GM23338 (cell line): ENCODE measurements around the gene NCK2. TPM values are rescaled to one million over a fixed set of nuclear protein-coding genes. Genes with fewer than 3 reads are reported as not detected.

Experiments
- ATAC-seq: fragments of 200-7000 bp; cut with Tn5 transposase; 3 replicates; pipeline ENCODE4 v1.9.1; 2020
- DNase-seq: peaks from one replicate; pipeline ENCODE4 v3.0.0-alpha.2; 2015; ENCODE audit warnings: low spot score
- H2AFZ ChIP-seq: fragments of 200-600 bp; sonication (generic); 2 replicates; pipeline ENCODE4 v1.8.0; 2016; ENCODE audit warnings: antibody characterized with exemption, mild to moderate bottlenecking, moderate library complexity
- H3F3A ChIP-seq: fragments of 200-600 bp; sonication (generic); replicated peaks from 2 replicates; pipeline ENCODE4 v1.8.0; 2017; ENCODE audit warnings: antibody characterized with exemption, mixed run types, low read depth
- H3K27ac ChIP-seq: fragments of 200-600 bp; sonication (generic); 2 replicates; pipeline ENCODE4 v1.6.1; 2016; ENCODE audit warnings: low read depth
- H3K27me3 ChIP-seq: fragments of 200-600 bp; sonication (generic); 2 replicates; pipeline ENCODE4 v1.8.0; 2016; ENCODE audit warnings: mild to moderate bottlenecking, mixed run types, moderate library complexity; ENCODE audit not compliant: insufficient read depth
- H3K36me3 ChIP-seq: fragments of 200-600 bp; sonication (generic); 2 replicates; pipeline ENCODE4 v1.8.0; 2016; ENCODE audit warnings: mild to moderate bottlenecking; ENCODE audit not compliant: insufficient read depth
- H3K4me1 ChIP-seq: fragments of 200-600 bp; sonication (generic); 2 replicates; pipeline ENCODE4 v1.8.0; 2016; ENCODE audit warnings: mild to moderate bottlenecking, moderate library complexity; ENCODE audit not compliant: insufficient read depth
- H3K4me2 ChIP-seq: fragments of 200-600 bp; sonication (generic); 2 replicates; pipeline ENCODE4 v1.7.1; 2017; ENCODE audit warnings: mixed run types
- H3K4me3 ChIP-seq: fragments of 200-600 bp; sonication (generic); 2 replicates; pipeline ENCODE4 v1.6.1; 2016; ENCODE audit warnings: mixed run types
- H3K79me2 ChIP-seq: fragments of 200-600 bp; sonication (generic); replicated peaks from 2 replicates; pipeline ENCODE4 v1.8.0; 2017; ENCODE audit warnings: mild to moderate bottlenecking; ENCODE audit not compliant: insufficient read depth
- H3K9me2 ChIP-seq: fragments of 200-600 bp; sonication (generic); 2 replicates; pipeline ENCODE4 v1.8.0; 2017; ENCODE audit not compliant: insufficient read depth
- H4K20me1 ChIP-seq: fragments of 200-600 bp; sonication (generic); replicated peaks from 2 replicates; pipeline ENCODE4 v1.8.0; 2017; ENCODE audit warnings: mild to moderate bottlenecking; ENCODE audit not compliant: insufficient read depth
- H3K27ac Mint-ChIP-seq: 2 replicates; pipeline ENCODE4 v1.8.0; 2020; ENCODE audit warnings: inconsistent platforms, mild to moderate bottlenecking, moderate library complexity, mixed read lengths
- H3K27me3 Mint-ChIP-seq: 3 replicates; pipeline ENCODE4 v1.8.0; 2022; ENCODE audit warnings: low read depth, mild to moderate bottlenecking, moderate library complexity, mixed read lengths, inconsistent platforms; ENCODE audit not compliant: insufficient read depth, poor library complexity
- H3K36me3 Mint-ChIP-seq: 3 replicates; pipeline ENCODE4 v1.8.0; 2021; ENCODE audit warnings: low read depth, mild to moderate bottlenecking, inconsistent platforms, moderate library complexity, mixed read lengths
- H3K4me1 Mint-ChIP-seq: 3 replicates; pipeline ENCODE4 v1.8.0; 2020; ENCODE audit warnings: mild to moderate bottlenecking, inconsistent platforms, mixed read lengths
- H3K4me3 Mint-ChIP-seq: 3 replicates; pipeline ENCODE4 v1.8.0; 2021; ENCODE audit warnings: moderate library complexity, mild to moderate bottlenecking, inconsistent platforms, mixed read lengths
- H3K9me3 Mint-ChIP-seq: 3 replicates; pipeline ENCODE4 v1.8.0; 2020; ENCODE audit warnings: moderate library complexity, mild to moderate bottlenecking, inconsistent platforms, mixed read lengths
- EZH2 ChIP-seq: fragments of 200-600 bp; sonication (generic); IDR thresholded peaks from one replicate; pipeline ENCODE4 v1.8.0; 2017; ENCODE audit warnings: antibody characterized with exemption, mild to moderate bottlenecking, low read depth; ENCODE audit not compliant: unreplicated experiment
- NANOG ChIP-seq: IDR thresholded peaks from 2 replicates; pipeline ENCODE4 v1.6.1; 2016; ENCODE audit warnings: antibody characterized with exemption, borderline replicate concordance
- POLR2AphosphoS5 ChIP-seq: IDR thresholded peaks from 2 replicates; pipeline ENCODE4 v1.6.1; 2016; ENCODE audit warnings: antibody characterized with exemption, low read depth
- STAT1 ChIP-seq: IDR thresholded peaks from one replicate; pipeline ENCODE4 v1.6.1; 2016; ENCODE audit warnings: antibody characterized with exemption; ENCODE audit not compliant: unreplicated experiment
- ZNF114 ChIP-seq: fragments of 250-450 bp; sonication (Bioruptor Pico); IDR thresholded peaks from 2 replicates; pipeline ENCODE4 v1.5.0; 2020; ENCODE audit warnings: mild to moderate bottlenecking, moderate library complexity
- ZNF331 ChIP-seq: fragments of 250-450 bp; sonication (Bioruptor Pico); IDR thresholded peaks from 2 replicates; pipeline ENCODE4 v1.5.0; 2020; ENCODE audit warnings: low read depth, mild to moderate bottlenecking, moderate library complexity
- polyA plus RNA-seq: library from polyadenylated mRNA; unstranded; fragments of >200 nt; fragmentation: Nextera tagmentation; extraction: Ambion mirVana; gene quantifications from 2 replicates; pipeline ENCODE4 v1.2.1, GENCODE V29; 2016
- total RNA-seq: library from RNA; depleted of rRNA; stranded (reverse); fragments of >200 nt; shearing (Covaris generic); gene quantifications from 2 replicates; pipeline ENCODE4 v1.2.3, GENCODE V29; 2014
- TF ChIP-seq, protein P1 (sequence below): IDR thresholded peaks from 2 replicates; pipeline ENCODE4 v1.6.1; 2016; ENCODE audit warnings: antibody characterized with exemption
- TF ChIP-seq, protein P2 (sequence below), 2 experiments: fragments of 200-600 bp in 1 of 2; sonication (generic) in 1 of 2; conservative IDR thresholded peaks; 2 replicates each; pipeline versions ENCODE4 v1.5.1 to v1.6.1; 2016 to 2017; ENCODE audit warnings: antibody characterized with exemption in 2 of 2, low read depth in 2 of 2, mild to moderate bottlenecking in 2 of 2, moderate library complexity in 1 of 2
- TF ChIP-seq, protein P3 (sequence below): IDR thresholded peaks from one replicate; pipeline ENCODE4 v1.6.1; 2018; ENCODE audit warnings: antibody characterized with exemption; ENCODE audit not compliant: unreplicated experiment

Gene NCK2
- total and polyA plus RNA-seq, 2 experiments from 2014 or later = 26.9 to 59.9 TPM

DNA sequence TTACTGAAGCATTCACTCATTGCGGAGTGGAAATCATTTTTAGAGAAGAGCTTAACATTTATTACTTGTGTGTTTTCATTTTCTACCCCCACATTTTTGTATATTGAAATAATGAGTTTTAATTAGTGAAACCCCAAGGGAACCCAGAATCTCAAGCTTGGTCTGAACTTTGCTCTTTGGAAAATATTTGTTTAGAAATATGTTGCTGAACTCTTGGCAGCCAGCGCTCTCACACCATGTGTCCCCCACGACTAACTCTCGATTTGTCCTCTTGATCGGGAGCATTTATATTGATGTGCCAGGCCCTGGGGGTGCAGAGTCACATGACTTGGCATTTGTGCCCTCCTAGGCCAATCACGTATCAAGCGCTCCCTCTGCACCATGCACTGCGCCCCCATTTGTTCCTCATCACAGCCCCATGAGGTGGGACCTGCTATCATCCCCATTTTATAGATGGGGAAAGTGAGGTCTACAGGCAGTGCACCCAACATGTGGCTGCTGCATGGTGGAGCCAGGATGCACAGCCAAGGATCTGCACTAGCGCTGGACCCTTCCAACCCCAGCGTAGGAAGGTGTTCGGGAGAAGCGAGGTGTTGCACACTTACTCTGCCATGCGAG is 149.7 kb downstream of the NCK2 start (continued):
- TF ChIP-seq, protein P1, sequence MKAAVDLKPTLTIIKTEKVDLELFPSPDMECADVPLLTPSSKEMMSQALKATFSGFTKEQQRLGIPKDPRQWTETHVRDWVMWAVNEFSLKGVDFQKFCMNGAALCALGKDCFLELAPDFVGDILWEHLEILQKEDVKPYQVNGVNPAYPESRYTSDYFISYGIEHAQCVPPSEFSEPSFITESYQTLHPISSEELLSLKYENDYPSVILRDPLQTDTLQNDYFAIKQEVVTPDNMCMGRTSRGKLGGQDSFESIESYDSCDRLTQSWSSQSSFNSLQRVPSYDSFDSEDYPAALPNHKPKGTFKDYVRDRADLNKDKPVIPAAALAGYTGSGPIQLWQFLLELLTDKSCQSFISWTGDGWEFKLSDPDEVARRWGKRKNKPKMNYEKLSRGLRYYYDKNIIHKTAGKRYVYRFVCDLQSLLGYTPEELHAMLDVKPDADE = no peak
- TF ChIP-seq, protein P2, sequence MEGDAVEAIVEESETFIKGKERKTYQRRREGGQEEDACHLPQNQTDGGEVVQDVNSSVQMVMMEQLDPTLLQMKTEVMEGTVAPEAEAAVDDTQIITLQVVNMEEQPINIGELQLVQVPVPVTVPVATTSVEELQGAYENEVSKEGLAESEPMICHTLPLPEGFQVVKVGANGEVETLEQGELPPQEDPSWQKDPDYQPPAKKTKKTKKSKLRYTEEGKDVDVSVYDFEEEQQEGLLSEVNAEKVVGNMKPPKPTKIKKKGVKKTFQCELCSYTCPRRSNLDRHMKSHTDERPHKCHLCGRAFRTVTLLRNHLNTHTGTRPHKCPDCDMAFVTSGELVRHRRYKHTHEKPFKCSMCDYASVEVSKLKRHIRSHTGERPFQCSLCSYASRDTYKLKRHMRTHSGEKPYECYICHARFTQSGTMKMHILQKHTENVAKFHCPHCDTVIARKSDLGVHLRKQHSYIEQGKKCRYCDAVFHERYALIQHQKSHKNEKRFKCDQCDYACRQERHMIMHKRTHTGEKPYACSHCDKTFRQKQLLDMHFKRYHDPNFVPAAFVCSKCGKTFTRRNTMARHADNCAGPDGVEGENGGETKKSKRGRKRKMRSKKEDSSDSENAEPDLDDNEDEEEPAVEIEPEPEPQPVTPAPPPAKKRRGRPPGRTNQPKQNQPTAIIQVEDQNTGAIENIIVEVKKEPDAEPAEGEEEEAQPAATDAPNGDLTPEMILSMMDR (conservative IDR thresholded peaks at IDR 0.05; ENCODE audit: low read depth in 2 of 2) = no peak
- TF ChIP-seq ZNF114 (CRISPR knock-in tag) = no peak

DNA sequence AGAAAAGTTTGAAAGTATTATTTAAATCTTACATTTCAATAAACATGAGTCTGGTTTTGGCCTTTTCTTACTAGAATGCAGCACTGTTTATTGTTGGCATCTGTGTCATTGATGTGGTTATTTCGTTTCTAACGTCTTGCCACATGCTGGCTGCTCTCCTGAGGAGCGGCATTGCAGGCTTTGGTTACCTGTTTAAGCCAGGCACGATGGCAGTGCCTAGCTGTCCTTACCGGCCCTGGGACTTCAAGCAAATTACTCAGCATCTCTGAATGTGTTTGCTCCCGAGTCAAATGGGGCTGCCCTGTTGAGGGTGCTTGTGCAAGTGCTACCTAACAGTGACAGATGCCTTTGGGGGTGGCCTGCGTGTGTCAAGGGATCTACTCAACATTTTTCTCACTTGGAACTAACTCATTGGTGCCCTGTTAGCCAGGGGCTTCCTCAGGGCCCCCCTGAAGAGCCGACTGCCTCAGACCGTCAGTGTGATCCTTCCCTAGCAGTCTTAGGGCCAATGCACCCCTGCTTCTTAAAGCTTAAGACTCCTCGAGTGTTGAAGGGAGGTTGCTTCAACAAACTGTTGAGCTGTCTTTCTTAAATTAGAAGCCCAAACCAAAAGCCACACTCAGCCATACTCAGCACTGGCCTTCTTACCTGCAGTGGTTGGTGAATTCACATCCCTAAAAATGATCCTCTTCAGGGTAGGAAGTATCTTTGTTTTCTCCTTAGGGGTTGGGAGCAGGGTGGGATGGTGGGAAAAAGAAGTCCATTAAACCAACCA is 151.5 kb downstream of the NCK2 start:
- Histone ChIP-seq H3K79me2 (peaks cover 17% of the 10 kb centered on the region), H3K36me3 (no peaks in the 10 kb centered on the region; the same call in 1 of the 2 replicates), H3K4me3 (no peak overlapping the region), H4K20me1 (peaks cover 3% of the 10 kb centered on the region), H2AFZ (no peak overlapping the region), H3K4me2 (no peak overlapping the region), H3F3A (no peaks in the 10 kb centered on the region), H3K27me3 (no peaks in the 10 kb centered on the region), H3K9me2 (peaks cover 5% of the 10 kb centered on the region; the same call in 1 of the 2 replicates), H3K27ac (no peak overlapping the region), H3K4me1 (no peaks in the 10 kb centered on the region)
- Mint-ChIP-seq H3K27ac (no peak overlapping the region), H3K4me1 (peaks cover 1% of the 10 kb centered on the region), H3K4me3 (no peak overlapping the region), H3K9me3 (peaks cover 24% of the 10 kb centered on the region), H3K27me3 (peaks cover 2% of the 10 kb centered on the region), H3K36me3 (peaks cover 28% of the 10 kb centered on the region)
- ATAC-seq (no peak), DNase-seq (no peak)
- TF ChIP-seq POLR2AphosphoS5 (no peak), ZNF331 (CRISPR knock-in tag) (no peak), EZH2 (no peak), NANOG (no peak), STAT1 (no peak)
- TF ChIP-seq, protein P1 = no peak
- TF ChIP-seq, protein P2 (conservative IDR thresholded peaks at IDR 0.05; ENCODE audit: low read depth in 2 of 2) = no peak
- TF ChIP-seq, protein P3, sequence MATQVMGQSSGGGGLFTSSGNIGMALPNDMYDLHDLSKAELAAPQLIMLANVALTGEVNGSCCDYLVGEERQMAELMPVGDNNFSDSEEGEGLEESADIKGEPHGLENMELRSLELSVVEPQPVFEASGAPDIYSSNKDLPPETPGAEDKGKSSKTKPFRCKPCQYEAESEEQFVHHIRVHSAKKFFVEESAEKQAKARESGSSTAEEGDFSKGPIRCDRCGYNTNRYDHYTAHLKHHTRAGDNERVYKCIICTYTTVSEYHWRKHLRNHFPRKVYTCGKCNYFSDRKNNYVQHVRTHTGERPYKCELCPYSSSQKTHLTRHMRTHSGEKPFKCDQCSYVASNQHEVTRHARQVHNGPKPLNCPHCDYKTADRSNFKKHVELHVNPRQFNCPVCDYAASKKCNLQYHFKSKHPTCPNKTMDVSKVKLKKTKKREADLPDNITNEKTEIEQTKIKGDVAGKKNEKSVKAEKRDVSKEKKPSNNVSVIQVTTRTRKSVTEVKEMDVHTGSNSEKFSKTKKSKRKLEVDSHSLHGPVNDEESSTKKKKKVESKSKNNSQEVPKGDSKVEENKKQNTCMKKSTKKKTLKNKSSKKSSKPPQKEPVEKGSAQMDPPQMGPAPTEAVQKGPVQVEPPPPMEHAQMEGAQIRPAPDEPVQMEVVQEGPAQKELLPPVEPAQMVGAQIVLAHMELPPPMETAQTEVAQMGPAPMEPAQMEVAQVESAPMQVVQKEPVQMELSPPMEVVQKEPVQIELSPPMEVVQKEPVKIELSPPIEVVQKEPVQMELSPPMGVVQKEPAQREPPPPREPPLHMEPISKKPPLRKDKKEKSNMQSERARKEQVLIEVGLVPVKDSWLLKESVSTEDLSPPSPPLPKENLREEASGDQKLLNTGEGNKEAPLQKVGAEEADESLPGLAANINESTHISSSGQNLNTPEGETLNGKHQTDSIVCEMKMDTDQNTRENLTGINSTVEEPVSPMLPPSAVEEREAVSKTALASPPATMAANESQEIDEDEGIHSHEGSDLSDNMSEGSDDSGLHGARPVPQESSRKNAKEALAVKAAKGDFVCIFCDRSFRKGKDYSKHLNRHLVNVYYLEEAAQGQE = no peak
